ENCODE measurements around the gene CHML.

Gene CHML

DNA sequence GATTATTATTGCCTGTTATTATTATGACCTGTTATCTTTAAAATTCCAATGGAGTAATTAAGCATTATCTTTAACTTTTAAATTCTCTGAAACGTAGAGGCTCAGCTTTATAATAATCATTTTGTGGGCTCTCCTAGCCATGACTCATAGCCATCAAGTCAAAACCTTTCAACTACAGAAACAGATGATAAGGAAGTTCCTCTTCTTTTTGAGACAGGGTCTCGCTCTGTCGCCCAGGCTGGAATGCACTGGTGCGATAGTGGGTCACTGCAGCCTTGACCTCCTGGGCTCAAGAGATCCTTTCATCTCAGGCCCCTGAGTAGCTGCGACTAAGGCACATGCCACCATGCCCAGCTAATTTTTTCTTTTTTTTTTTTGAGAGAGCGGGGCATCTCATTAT, 43.5 kb downstream of the CHML start:
- Histone ChIP-seq H3K4me3 (ENCODE audit: low read depth, low read length) (no peak overlapping the region), H3K4me1 (no peaks in the 10 kb centered on the region), H3K9me3 (no peaks in the 10 kb centered on the region), H3K36me3 (no peaks in the 10 kb centered on the region), H3K27me3 (no peaks in the 10 kb centered on the region)
- TF ChIP-seq, protein P1, sequence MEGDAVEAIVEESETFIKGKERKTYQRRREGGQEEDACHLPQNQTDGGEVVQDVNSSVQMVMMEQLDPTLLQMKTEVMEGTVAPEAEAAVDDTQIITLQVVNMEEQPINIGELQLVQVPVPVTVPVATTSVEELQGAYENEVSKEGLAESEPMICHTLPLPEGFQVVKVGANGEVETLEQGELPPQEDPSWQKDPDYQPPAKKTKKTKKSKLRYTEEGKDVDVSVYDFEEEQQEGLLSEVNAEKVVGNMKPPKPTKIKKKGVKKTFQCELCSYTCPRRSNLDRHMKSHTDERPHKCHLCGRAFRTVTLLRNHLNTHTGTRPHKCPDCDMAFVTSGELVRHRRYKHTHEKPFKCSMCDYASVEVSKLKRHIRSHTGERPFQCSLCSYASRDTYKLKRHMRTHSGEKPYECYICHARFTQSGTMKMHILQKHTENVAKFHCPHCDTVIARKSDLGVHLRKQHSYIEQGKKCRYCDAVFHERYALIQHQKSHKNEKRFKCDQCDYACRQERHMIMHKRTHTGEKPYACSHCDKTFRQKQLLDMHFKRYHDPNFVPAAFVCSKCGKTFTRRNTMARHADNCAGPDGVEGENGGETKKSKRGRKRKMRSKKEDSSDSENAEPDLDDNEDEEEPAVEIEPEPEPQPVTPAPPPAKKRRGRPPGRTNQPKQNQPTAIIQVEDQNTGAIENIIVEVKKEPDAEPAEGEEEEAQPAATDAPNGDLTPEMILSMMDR (IDR thresholded peaks at IDR 0.05; ENCODE audit: low read depth, low read length): no peak
- no peak for DNase-seq

DNA sequence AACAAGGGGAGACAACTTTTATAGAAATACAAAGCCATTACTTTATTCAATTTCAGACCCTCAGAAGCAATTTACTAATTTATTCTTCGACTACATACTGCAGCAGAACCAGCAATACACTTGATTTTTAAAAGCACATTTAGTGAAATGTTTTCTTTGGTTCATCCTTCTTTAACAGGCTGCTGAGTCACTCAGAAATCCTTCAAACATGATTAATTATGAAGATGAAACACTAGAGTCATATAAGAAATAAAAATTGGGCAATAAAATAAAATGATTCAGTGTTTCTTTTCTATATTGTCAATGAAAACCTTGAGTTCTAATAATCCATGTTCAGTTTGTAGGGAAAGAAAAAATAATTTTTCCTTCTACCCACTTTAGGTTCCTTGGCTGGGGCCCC, 47.0 kb downstream of the CHML start:
- H3K9me3 ChIP-seq: no peaks in the 10 kb centered on the region
- H3K27me3 ChIP-seq: no peaks in the 10 kb centered on the region
- H3K36me3 ChIP-seq: no peaks in the 10 kb centered on the region
- TF ChIP-seq, protein P1 (IDR thresholded peaks at IDR 0.05; ENCODE audit: low read depth, low read length): no peak
- no peak overlapping the region for H3K4me3 ChIP-seq (ENCODE audit: low read depth, low read length)
- DNase-seq: no peak
- H3K4me1 ChIP-seq: no peaks in the 10 kb centered on the region

DNA sequence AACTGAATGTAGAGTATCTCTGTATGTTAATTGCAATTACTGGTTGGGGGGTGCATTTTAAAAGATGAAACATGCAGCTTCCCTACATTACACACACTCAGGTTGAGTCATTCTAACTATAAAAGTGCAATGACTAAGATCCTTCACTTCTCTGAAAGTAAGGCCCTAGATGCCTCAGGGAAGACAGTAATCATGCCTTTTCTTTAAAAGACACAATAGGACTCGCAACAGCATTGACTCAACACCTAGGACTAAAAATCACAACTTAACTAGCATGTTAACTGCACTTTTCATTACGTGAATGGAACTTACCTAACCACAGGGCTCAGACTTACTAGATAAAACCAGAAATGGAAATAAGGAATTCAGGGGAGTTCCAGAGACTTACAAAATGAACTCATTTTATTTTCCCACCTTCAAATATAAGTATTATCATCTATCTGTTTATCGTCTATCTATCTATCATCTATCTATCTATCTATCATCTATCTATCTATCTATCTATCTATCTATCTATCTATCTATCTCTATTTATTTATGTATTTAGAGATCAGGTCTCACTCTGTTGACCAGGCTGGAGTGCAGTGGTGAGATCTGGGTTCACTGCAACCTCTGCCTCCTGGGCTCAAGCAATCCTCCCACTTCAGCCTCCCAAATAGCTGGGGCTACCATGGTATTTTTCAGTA, 47.8 kb downstream of the CHML start:
- Histone ChIP-seq H3K36me3 (no peaks in the 10 kb centered on the region), H3K27me3 (no peaks in the 10 kb centered on the region), H3K4me3 (ENCODE audit: low read depth, low read length) (no peak overlapping the region), H3K9me3 (no peaks in the 10 kb centered on the region), H3K4me1 (no peaks in the 10 kb centered on the region)
- DNase-seq: no peak
- TF ChIP-seq, protein P1 (IDR thresholded peaks at IDR 0.05; ENCODE audit: low read depth, low read length): no peak

DNA sequence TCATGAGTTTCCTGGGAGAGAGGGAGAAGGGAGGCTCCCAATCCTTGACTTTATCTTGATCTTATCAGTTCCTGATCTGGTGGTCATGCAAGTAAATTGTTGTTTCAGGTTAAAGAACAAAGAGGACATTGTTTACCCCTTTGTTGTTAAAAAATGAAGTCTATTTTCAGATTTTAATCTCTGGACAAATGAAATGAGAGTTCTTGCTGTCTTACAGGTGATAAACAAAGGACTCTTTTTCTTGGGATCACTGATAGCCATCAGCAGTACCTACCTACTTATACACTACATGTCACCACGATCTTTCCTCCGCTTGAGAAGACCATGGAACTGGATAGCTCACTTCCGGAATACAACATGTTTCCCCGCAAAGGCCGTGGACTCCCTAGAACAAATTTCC, 48.4 kb downstream of the CHML start:
- no peaks in the 10 kb centered on the region for H3K4me1 ChIP-seq
- no peak overlapping the region for H3K4me3 ChIP-seq (ENCODE audit: low read depth, low read length)
- no peaks in the 10 kb centered on the region for H3K9me3 ChIP-seq
- no peaks in the 10 kb centered on the region for H3K36me3 ChIP-seq
- TF ChIP-seq, protein P1 (IDR thresholded peaks at IDR 0.05; ENCODE audit: low read depth, low read length): no peak
- DNase-seq: no peak
- no peaks in the 10 kb centered on the region for H3K27me3 ChIP-seq

DNA sequence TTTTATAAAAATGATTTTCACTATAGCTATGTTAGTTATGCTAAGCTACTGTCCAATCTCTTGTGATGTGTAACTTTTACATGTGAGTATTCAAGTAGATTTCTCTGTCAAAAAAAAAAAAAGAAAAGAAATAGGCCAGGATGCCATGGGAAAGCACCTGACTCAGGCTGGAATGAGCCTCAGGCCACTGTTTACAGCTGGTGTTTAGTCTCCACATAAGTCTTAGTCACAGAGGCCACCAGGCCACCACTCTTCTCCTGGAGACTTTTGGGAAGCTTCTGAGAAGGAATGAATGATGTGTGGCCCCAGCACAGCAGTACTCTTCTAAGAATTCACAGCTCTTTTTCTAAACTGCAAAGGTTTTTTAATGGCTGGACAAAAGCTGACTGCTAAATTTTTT, 48.9 kb downstream of the CHML start:
- Histone ChIP-seq H3K4me1 (no peaks in the 10 kb centered on the region), H3K9me3 (no peaks in the 10 kb centered on the region), H3K36me3 (no peaks in the 10 kb centered on the region), H3K27me3 (no peaks in the 10 kb centered on the region), H3K4me3 (ENCODE audit: low read depth, low read length) (no peak overlapping the region)
- TF ChIP-seq, protein P1 (IDR thresholded peaks at IDR 0.05; ENCODE audit: low read depth, low read length): no peak
- no peak for DNase-seq

DNA sequence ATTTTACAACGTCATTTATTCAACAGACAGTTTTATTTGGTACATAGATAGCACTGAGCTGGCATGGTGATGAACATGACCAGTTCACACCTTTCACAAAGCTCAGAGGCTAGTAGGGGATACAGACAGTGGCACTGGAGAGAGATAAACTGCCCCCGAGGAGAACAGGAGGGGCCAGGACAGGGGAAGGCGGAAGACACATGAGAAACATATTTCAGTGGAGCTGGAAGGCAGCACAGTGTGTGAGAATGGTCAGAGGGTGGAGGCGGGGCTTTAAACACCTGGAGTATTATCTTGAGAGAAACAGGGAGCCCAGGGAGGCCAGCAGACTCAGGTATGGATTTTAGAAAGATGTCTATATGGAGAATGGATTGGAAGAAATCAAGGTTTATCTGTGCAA, 49.5 kb downstream of the CHML start:
- Histone ChIP-seq H3K27me3 (no peaks in the 10 kb centered on the region), H3K36me3 (no peaks in the 10 kb centered on the region), H3K4me1 (no peaks in the 10 kb centered on the region), H3K9me3 (no peaks in the 10 kb centered on the region), H3K4me3 (ENCODE audit: low read depth, low read length) (no peak overlapping the region)
- DNase-seq: no peak
- TF ChIP-seq, protein P1 (IDR thresholded peaks at IDR 0.05; ENCODE audit: low read depth, low read length): no peak
